ENCODE measurements around the gene PDZRN3. TPM values are rescaled to one million over a fixed set of nuclear protein-coding genes. Genes with fewer than 3 reads are reported as not detected.

Gene PDZRN3
- total RNA-seq, 4 donors from 2014 or later, result 87.3 to 268 (median 107) TPM

- intact Hi-C loops (cut with DNase I; ENCODE audit: low total_unique reads), result no loop called here
- Histone ChIP-seq H3K4me3 (no peak overlapping the region), H3K9me3 (no peaks in the 10 kb centered on the region), H3K27me3 (no peaks in the 10 kb centered on the region), H3K36me3 (no peaks in the 10 kb centered on the region), H3K27ac (peak overlapping the region; percentile 78 to 81), H3K4me1 (peaks cover 23 to 39% of the 10 kb centered on the region in 2 donors)
- DNase-seq, result no peak
- TF ChIP-seq POLR2A (IDR thresholded peaks at IDR 0.05) (no peak), CTCF (IDR thresholded peaks at IDR 0.05) (no peak)
These were observed 220.3 kb downstream of the PDZRN3 start for GRCh38 chr3:73404435-73404834.

- Histone ChIP-seq H3K27ac (peak overlapping the region; percentile 38 to 81), H3K27me3 (no peaks in the 10 kb centered on the region), H3K4me3 (no peak overlapping the region), H3K9me3 (no peaks in the 10 kb centered on the region), H3K36me3 (no peaks in the 10 kb centered on the region), H3K4me1 (peaks cover 23 to 39% of the 10 kb centered on the region in 2 donors)
- DNase-seq, result no peak
- TF ChIP-seq CTCF (IDR thresholded peaks at IDR 0.05), result no peak
- TF ChIP-seq POLR2A (IDR thresholded peaks at IDR 0.05), result no peak
- intact Hi-C loops (cut with DNase I; ENCODE audit: low total_unique reads), result no loop called here
These were observed 221.3 kb downstream of the PDZRN3 start for GRCh38 chr3:73403444-73403843.

- intact Hi-C loops (cut with DNase I; ENCODE audit: low total_unique reads), result no loop called here
- H3K9me3 ChIP-seq, result no peaks in the 10 kb centered on the region
- H3K27me3 ChIP-seq, result no peaks in the 10 kb centered on the region
- no peak for TF ChIP-seq POLR2A (IDR thresholded peaks at IDR 0.05)
- no peak for TF ChIP-seq CTCF (IDR thresholded peaks at IDR 0.05)
- H3K27ac ChIP-seq, result peak overlapping the region; percentile 68 to 81
- DNase-seq, result peak; percentile 71 to 76
- peaks cover 12 to 31% of the 10 kb centered on the region in 2 donors for H3K4me1 ChIP-seq
- H3K4me3 ChIP-seq, result no peak overlapping the region
- H3K36me3 ChIP-seq, result no peaks in the 10 kb centered on the region
These were observed 223.0 kb downstream of the PDZRN3 start for GRCh38 chr3:73401616-73402279.

- no peaks in the 10 kb centered on the region for H3K27me3 ChIP-seq
- TF ChIP-seq CTCF (IDR thresholded peaks at IDR 0.05) (no peak), POLR2A (IDR thresholded peaks at IDR 0.05) (no peak)
- no peaks in the 10 kb centered on the region for H3K36me3 ChIP-seq
- no peaks in the 10 kb centered on the region for H3K9me3 ChIP-seq
- intact Hi-C loops (cut with DNase I; ENCODE audit: low total_unique reads), result no loop called here
- peaks cover 11 to 28% of the 10 kb centered on the region in 2 donors for H3K4me1 ChIP-seq
- peak overlapping the region; percentile 68 to 81 for H3K27ac ChIP-seq
- DNase-seq, result peak; percentile 62 to 76
- H3K4me3 ChIP-seq, result no peak overlapping the region
These were observed 223.7 kb downstream of the PDZRN3 start for GRCh38 chr3:73401059-73401458.

GRCh38 chr3:73399666-73400253 is 225.0 kb downstream of the PDZRN3 start:
- Histone ChIP-seq H3K4me1 (peaks cover 2 to 19% of the 10 kb centered on the region in 2 donors), H3K27me3 (no peaks in the 10 kb centered on the region), H3K9me3 (no peaks in the 10 kb centered on the region), H3K4me3 (no peak overlapping the region), H3K36me3 (no peaks in the 10 kb centered on the region), H3K27ac (peak overlapping the region; percentile 14 to 81)
- intact Hi-C loops (cut with DNase I; ENCODE audit: low total_unique reads), result no loop called here
- TF ChIP-seq CTCF (IDR thresholded peaks at IDR 0.05), result no peak
- TF ChIP-seq POLR2A (IDR thresholded peaks at IDR 0.05), result no peak
- no peak for DNase-seq
